22Rv1 (cell line): Measurements from ENCODE around the gene RPS6KC1.
A peak's percentile ranks its signal among the peaks of the same experiment; 100 is the strongest.

Source experiments
- H3K27ac ChIP-seq: fragments of 450-650 bp; 2 replicates; pipeline ENCODE4 v1.5.1; 2017
- CTCF ChIP-seq: fragments of 450-650 bp; IDR thresholded peaks from 2 replicates; pipeline ENCODE4 v1.5.1; 2017; ENCODE audit warnings: mild to moderate bottlenecking
- ZFX ChIP-seq: fragments of 450-650 bp; IDR thresholded peaks from 2 replicates; pipeline ENCODE4 v1.6.1; 2017; ENCODE audit warnings: antibody characterized with exemption, borderline replicate concordance

RPS6KC1 gene

GRCh38 chr1:213049232-213049631 is 1.8 kb upstream of the RPS6KC1 start:
- TF ChIP-seq ZFX (no peak), CTCF (no peak)
- H3K27ac ChIP-seq = no peak overlapping the region

- peak overlapping the region; percentile 61 for H3K27ac ChIP-seq
- TF ChIP-seq ZFX (no peak), CTCF (no peak)
Measured at GRCh38 chr1:213050745-213051126, 305 bp upstream of the RPS6KC1 start.

GRCh38 chr1:213051881-213052202 is 801 bp downstream of the RPS6KC1 start:
- H3K27ac ChIP-seq = peak overlapping the region; percentile 61
- TF ChIP-seq CTCF (no peak), ZFX (no peak)

- TF ChIP-seq ZFX (no peak), CTCF (no peak)
- H3K27ac ChIP-seq = no peak overlapping the region
Measured at GRCh38 chr1:213053455-213053854, 2.4 kb downstream of the RPS6KC1 start.

- TF ChIP-seq ZFX (no peak), CTCF (no peak)
- H3K27ac ChIP-seq = no peak overlapping the region
Measured at GRCh38 chr1:213054142-213054541, 3.1 kb downstream of the RPS6KC1 start.

GRCh38 chr1:213054733-213055591 is 3.9 kb downstream of the RPS6KC1 start:
- H3K27ac ChIP-seq = no peak overlapping the region
- no peak for TF ChIP-seq ZFX
- no peak for TF ChIP-seq CTCF

GRCh38 chr1:213055767-213056166 is 4.7 kb downstream of the RPS6KC1 start:
- no peak overlapping the region for H3K27ac ChIP-seq
- TF ChIP-seq CTCF = no peak
- TF ChIP-seq ZFX = no peak
